H1 (cell line): ENCODE results near the gene ABCA1.

Source experiments
- BCL11A ChIP-seq, 2 experiments: IDR thresholded peaks; one replicate each; pipeline ENCODE4 v1.6.1; 2011; ENCODE audit warnings: low read depth in 2 of 2, low read length in 2 of 2, mild to moderate bottlenecking in 2 of 2
- EGR1 ChIP-seq: IDR thresholded peaks from 2 replicates; pipeline ENCODE4 v1.6.1; 2011; ENCODE audit warnings: low read depth, low read length, borderline replicate concordance
- EP300 ChIP-seq, 2 experiments: IDR thresholded peaks; 1 replicate in 1 of 2; 2 replicates in 1 of 2; pipeline ENCODE4 v1.6.1; 2011 to 2012; ENCODE audit warnings: low read depth in 2 of 2, low read length in 2 of 2, mild to moderate bottlenecking in 2 of 2, borderline replicate concordance in 1 of 2, inconsistent platforms in 1 of 2, moderate library complexity in 1 of 2
- EZH2 ChIP-seq: fragments of 200-600 bp; sonication (generic); IDR thresholded peaks from 2 replicates; pipeline ENCODE4 v1.7.1; 2012; ENCODE audit warnings: low read depth, mild to moderate bottlenecking, moderate library complexity, low read length, inconsistent platforms; ENCODE audit not compliant: severe bottlenecking
- JUN ChIP-seq: IDR thresholded peaks from 2 replicates; pipeline ENCODE4 v1.6.1; 2011; ENCODE audit warnings: low read depth, mild to moderate bottlenecking, improper control_type of control experiment, low read length
- KDM5A ChIP-seq: fragments of 200-600 bp; IDR thresholded peaks from 2 replicates; pipeline ENCODE4 v1.7.1; 2012; ENCODE audit warnings: mild to moderate bottlenecking, low read length, inconsistent platforms, mixed read lengths
- POLR2A ChIP-seq, 2 experiments: IDR thresholded peaks; 1 replicate in 1 of 2; 2 replicates in 1 of 2; pipeline ENCODE4 v1.6.1; 2011; ENCODE audit warnings: low read depth in 2 of 2, low read length in 2 of 2, mild to moderate bottlenecking in 2 of 2; ENCODE audit errors: control extremely low read depth in 1 of 2
- RAD21 ChIP-seq, 2 experiments: IDR thresholded peaks in 1 of 2; conservative IDR thresholded peaks in 1 of 2; 2 replicates each; pipeline ENCODE4 v1.6.1; 2011; ENCODE audit warnings: low read depth in 2 of 2, low read length in 2 of 2, improper control_type of control experiment in 1 of 2, inconsistent platforms in 1 of 2, mild to moderate bottlenecking in 1 of 2, moderate library complexity in 1 of 2
- RFX5 ChIP-seq: IDR thresholded peaks from 2 replicates; pipeline ENCODE4 v1.6.1; 2011; ENCODE audit warnings: low read depth, low read length, improper control_type of control experiment, borderline replicate concordance
- YY1 ChIP-seq: IDR thresholded peaks from 2 replicates; pipeline ENCODE4 v1.6.1; 2011; ENCODE audit warnings: low read depth, mild to moderate bottlenecking, low read length
- TF ChIP-seq, protein P1 (sequence below), 3 experiments: IDR thresholded peaks; 1 replicate in 2 of 3; 2 replicates in 1 of 3; pipeline versions ENCODE4 v1.5.1 to v1.6.1; 2011; ENCODE audit warnings: low read length in 3 of 3, mild to moderate bottlenecking in 3 of 3, inconsistent platforms in 2 of 3, low read depth in 1 of 3, moderate library complexity in 1 of 3; ENCODE audit not compliant: insufficient read depth in 1 of 3; ENCODE audit errors: control extremely low read depth in 1 of 3
- TF ChIP-seq, protein P2 (sequence below): IDR thresholded peaks from 2 replicates; pipeline ENCODE4 v1.6.1; 2011; ENCODE audit warnings: low read depth, mild to moderate bottlenecking, low read length; ENCODE audit not compliant: insufficient read depth

GRCh38 chr9:104971511-104971910 lies 43.6 kb upstream of the ABCA1 start:
- TF ChIP-seq EZH2 (no peak), POLR2A (IDR thresholded peaks at IDR 0.05; ENCODE audit: control extremely low read depth in 1 of 2, low read depth in 2 of 2, low read length in 2 of 2) (no peak), JUN (no peak), RAD21 (IDR thresholded peaks at IDR 0.05 in 1 of 2, conservative IDR thresholded peaks at IDR 0.05 in 1 of 2; ENCODE audit: low read depth in 2 of 2, low read length in 2 of 2) (no peak), EP300 (IDR thresholded peaks at IDR 0.05; ENCODE audit: borderline replicate concordance in 1 of 2, low read depth in 2 of 2, low read length in 2 of 2) (no peak), RFX5 (no peak), YY1 (no peak), EGR1 (no peak), BCL11A (IDR thresholded peaks at IDR 0.05; ENCODE audit: low read depth in 2 of 2, low read length in 2 of 2) (no peak), KDM5A (no peak)
- TF ChIP-seq, protein P1, sequence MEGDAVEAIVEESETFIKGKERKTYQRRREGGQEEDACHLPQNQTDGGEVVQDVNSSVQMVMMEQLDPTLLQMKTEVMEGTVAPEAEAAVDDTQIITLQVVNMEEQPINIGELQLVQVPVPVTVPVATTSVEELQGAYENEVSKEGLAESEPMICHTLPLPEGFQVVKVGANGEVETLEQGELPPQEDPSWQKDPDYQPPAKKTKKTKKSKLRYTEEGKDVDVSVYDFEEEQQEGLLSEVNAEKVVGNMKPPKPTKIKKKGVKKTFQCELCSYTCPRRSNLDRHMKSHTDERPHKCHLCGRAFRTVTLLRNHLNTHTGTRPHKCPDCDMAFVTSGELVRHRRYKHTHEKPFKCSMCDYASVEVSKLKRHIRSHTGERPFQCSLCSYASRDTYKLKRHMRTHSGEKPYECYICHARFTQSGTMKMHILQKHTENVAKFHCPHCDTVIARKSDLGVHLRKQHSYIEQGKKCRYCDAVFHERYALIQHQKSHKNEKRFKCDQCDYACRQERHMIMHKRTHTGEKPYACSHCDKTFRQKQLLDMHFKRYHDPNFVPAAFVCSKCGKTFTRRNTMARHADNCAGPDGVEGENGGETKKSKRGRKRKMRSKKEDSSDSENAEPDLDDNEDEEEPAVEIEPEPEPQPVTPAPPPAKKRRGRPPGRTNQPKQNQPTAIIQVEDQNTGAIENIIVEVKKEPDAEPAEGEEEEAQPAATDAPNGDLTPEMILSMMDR (IDR thresholded peaks at IDR 0.05; ENCODE audit: control extremely low read depth in 1 of 3, insufficient read depth in 1 of 3, low read depth in 1 of 3, low read length in 3 of 3): no peak
- TF ChIP-seq, protein P2, sequence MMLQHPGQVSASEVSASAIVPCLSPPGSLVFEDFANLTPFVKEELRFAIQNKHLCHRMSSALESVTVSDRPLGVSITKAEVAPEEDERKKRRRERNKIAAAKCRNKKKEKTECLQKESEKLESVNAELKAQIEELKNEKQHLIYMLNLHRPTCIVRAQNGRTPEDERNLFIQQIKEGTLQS: no peak
